Stimulated activated CD4-positive, alpha-beta T cell treated with anti-CD3 and anti-CD28 coated beads, Interleukin-15, amount 100 ng/mL, for 48 hours (primary cell): ENCODE data around the gene SRGAP1.

ENCODE experiments used
- DNase-seq, 2 donors: peaks; one replicate each; pipeline ENCODE4 v3.0.0-alpha.2; 2020; ENCODE audit warnings: low read depth in 2 of 2

Gene SRGAP1

DNA sequence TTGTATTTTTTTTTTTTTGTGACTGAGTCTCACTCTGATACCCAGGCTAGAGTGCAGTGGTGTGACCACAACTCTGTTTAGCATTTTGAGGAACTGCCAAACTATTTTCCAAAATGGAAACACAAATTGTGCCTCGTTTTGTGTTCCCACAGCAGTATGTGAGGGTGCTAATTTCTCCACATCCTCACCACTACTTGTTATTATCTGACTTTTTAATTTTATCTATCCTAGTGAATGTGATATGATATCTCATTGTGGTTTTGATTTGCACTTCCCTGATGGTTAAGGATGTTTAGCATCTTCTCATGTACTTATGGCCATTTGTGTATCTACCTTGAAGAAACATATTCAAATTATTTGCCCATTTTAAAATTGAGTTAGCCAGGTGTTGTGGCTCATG, 62.4 kb downstream of the SRGAP1 start:
- DNase-seq: no peak

GRCh38 chr12:63907561-63907960, 63.1 kb downstream of the SRGAP1 start:
- no peak for DNase-seq

- no peak for DNase-seq
These were observed 65.2 kb downstream of the SRGAP1 start for GRCh38 chr12:63909746-63910145.

GRCh38 chr12:63911341-63911740, 66.8 kb downstream of the SRGAP1 start:
- DNase-seq: no peak

DNA sequence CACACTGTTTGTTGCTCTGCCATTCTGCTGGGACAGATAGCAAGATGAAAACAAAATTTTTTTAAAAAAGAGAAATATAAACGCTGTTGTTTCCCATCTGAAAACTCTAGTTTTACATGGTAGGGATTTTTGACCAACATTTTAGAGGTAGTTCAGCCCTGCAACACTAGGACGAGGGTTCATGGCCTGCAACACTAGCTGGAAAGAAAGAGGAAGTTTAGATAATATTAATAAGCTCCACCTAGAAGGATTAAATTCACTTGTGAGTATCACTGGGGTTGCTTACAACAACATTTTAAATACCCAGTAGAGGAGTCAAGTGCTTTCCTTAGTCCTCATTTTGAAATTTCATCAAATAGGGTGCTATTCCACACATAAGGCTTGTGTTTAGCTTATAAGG, 68.2 kb downstream of the SRGAP1 start:
- no peak for DNase-seq

DNA sequence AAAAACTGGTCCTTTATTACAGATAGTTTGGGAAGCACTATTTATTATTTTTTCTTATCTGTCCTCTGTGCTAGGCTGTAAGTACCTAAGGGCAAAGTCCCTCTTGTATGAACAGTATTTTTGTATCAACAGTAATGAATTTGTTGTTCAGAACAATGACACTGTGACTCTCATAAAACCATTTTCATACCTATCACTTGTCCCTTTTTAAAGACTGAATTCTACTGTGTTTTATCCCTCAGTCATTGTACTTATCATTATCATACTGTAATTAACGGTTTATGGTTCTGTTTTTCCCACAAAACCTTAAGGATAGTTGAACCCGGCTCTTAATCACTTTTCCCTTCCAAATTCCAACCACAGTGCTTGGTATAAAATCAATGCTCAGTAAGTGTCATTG, 69.4 kb downstream of the SRGAP1 start:
- DNase-seq: no peak

DNA sequence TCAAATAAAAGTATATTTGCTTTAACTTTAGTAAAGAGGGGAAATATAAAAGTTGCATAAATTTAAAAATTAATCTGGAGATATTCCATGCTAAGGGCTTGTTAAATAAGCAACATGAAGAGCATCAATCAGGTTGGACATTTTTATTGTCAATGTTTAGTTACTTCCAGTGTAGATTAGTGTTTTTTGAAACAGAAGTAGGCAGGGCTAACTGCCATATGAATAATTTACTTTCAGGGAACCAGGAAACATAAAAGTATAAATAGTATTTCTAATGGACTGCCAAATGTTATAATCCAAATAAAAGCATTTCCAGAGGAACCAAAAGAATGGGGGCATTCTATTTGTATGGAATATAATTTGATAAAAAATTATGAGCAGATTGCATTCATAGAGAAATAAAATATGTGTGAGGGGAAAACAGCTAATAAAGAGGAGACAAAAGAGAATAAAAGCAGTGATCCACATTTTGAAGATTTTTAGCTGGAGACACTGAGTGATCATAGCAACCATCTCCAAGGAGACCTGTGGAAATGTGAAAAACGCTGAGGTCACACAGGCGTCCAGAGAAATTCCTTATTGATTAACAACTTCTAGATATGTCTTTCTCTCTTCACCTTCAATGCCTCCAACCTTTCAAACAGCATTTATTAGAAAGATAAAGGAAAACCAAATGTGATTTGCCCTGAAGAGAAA, 70.8 kb downstream of the SRGAP1 start:
- no peak for DNase-seq

GRCh38 chr12:63916561-63917476, 72.3 kb downstream of the SRGAP1 start:
- no peak for DNase-seq

DNA sequence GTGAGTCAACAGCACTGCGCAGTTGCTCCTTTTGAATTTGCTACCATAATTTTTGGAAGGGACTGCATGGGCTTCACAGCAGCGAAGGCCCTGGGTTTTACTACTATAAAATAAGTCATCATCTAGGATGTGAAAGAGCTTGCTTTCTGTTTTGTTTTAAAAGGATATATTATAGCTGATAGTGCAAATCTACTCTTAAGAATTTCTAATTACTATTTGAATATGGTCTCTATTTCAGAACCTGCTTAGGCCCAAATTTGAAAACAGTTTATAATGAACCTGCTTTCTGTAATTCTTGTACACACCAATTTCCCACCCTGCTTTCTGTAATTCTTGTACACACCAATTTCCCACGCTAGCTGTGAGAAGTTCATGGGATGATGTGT, 73.0 kb downstream of the SRGAP1 start:
- DNase-seq: no peak

DNA sequence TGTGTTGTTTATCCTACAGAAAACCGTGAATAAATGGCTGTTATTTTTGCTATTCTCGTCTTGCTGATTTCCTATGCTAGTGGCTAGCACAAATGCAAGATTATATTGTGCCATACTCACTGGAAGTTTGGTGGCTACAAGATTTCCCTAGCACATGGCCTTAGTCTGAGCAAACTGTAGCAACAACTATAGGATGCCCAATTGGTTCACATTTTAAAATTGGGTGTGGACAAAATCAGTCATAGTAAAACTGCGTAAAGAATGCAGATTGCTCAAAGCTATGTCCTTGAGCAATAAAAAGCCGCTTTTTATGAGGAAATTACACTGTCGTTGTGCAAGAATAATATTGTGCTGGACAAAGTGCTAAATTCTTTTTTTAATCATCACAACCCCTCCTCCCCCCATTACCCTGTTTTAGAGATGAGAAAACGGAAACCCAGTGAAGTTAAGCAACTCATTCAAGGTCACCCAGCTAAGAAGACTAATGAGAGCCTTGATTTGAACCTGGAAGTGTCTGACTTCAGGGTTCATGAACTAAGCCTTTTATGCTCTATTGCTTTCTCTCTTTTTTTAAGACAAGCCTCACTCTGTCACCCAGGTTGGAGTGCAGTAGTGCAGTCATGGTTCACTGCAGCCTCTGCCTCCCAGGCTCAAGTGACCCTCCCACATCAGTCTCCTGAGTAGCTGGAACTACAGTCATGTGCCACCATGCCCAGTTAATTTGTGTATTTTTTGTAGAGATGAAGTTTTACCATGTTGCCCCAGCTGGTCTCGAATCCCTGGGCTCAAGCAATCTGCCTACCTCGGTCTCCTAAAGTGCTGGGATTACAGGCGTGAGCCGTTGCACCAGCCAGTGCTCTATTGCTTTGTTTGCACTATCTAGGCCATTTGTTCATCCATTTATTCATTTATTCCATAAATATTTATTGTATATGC, 73.6 kb downstream of the SRGAP1 start:
- no peak for DNase-seq

DNA sequence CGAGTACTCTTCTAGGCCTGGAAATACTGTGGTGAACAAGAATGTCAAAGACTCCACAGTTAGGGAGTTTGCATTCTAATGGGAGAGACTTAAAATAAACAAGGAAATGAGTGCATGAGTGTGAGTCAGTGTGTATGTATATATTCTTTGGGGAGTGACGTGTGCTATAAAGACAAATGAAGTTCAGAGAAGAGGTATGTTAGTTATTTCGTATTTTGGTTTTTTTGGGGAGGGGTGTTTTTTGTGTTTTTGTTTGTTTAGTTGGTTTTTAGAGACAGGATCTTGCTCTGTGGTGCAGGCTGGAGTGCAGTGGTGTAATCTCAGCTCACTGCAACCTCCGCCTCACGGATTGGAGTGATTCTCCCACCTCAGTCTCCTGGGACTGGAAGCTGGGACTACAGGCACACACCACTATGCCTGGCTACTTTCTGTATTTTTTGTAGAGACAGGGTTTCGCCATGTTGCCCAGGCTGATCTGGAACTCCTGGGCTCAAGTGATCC, 74.3 kb downstream of the SRGAP1 start:
- no peak for DNase-seq

GRCh38 chr12:63919756-63920155, 75.3 kb downstream of the SRGAP1 start:
- no peak for DNase-seq

GRCh38 chr12:63921157-63921556, 76.7 kb downstream of the SRGAP1 start:
- DNase-seq: no peak

- no peak for DNase-seq
These were observed 78.0 kb downstream of the SRGAP1 start for GRCh38 chr12:63922474-63922873.

- DNase-seq: no peak
These were observed 80.3 kb downstream of the SRGAP1 start for GRCh38 chr12:63924781-63925180.

- no peak for DNase-seq
These were observed 83.0 kb downstream of the SRGAP1 start for GRCh38 chr12:63927511-63927910.

GRCh38 chr12:63928305-63928704, 83.8 kb downstream of the SRGAP1 start:
- DNase-seq: no peak

DNA sequence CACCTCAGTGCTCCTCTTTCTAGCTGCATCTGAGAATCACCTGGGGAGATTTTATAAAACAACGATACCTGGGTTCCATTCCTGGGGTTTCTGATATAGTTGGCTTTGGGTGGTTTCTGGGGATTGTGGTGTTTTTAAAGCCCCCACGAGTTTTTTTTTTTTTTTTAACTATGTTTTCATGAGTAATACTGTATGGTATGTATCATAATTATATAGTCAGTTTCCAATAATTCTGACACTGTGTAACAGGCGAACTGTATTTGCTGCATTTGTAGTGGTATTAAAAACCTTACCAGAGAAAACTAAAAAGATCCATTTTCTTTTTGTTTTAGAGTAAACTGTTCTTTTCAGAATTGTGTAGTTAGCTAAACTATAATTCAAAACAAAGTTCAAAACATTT, 84.9 kb downstream of the SRGAP1 start:
- DNase-seq: no peak

DNA sequence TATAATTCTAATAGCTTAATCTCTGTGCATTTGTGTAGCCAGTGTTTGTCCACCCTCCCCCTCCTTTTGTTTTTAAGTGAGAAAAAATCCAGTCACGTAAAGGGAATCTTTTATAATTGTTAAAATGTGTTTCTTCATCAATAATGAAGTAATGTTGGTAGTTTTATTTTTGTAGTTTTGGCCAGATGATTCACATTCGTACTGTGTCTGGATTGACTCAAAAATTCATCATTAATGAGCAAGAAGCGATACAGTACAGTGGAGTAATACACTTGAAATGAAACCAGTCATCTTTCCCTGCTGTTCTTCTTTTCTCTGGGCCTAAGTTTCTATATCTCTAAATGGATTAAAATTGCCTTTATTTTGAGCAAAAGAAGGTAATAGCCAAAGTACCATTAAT, 86.5 kb downstream of the SRGAP1 start:
- no peak for DNase-seq

DNA sequence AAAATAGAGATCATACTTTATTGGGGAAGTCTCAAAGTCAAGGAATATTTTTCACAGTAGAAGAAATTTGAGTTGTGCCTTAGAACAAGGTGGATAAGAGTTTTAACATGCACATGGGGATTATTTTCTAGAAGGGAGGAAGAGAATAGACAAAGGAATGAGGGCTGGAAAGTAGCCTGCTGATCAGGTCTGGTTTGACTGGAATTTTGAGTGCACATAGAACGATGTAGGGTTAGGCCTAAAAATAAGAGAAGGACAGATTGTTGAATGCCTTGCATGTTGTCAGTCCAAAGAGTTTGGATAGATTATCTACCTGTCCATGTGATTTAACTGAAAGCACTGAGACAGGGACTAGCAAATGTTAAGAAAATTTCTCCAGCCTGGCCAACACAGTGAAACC, 87.2 kb downstream of the SRGAP1 start:
- no peak for DNase-seq

DNA sequence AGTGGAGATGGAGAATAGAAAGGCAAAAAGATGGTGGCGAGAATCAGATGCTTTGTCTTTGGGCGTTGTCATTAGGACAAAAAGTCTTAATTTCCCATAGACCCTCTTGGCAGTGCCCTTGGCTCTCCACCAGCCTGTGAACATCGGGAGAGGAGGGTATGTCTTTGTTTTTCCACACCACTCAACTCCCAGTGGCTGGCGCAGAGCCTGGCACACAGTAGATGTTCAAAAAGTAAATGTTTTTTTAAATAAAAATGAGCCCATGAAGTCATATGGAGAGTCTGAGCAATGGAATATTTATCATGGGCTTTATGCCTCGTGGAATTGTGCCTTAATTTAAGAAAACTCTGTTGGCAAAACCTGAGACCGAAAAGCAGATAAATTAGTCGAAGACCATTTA, 90.4 kb downstream of the SRGAP1 start:
- no peak for DNase-seq

DNA sequence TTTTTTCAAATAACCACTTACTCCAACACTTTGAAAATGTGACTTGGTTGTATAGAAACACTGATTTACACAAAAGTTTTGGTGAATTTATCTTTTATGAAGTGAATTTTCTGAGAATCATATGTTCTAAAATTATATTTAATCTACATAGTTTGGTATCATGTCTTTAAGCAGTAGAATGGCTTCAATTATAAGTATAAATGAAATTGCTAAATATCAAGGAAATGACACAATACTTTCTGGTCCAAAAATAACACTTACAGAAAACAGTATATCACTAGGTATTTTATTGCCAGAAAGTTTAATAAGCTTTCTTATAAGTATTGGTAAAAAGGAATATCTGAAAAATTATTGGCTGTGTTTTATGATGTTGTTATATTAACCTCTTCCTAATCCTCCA, 90.9 kb downstream of the SRGAP1 start:
- no peak for DNase-seq
